T47D (cell line): ENCODE measurements around the gene IRX2.

Source experiments
- DNase-seq, 2 experiments: peaks; one replicate each; pipeline versions ENCODE4 v3.0.0 to v3.0.0-alpha.2; 2011 to 2012; ENCODE audit warnings: low read depth in 1 of 2, low spot score in 1 of 2
- JUND ChIP-seq: IDR thresholded peaks from 2 replicates; pipeline ENCODE4 v1.6.1; 2012; ENCODE audit warnings: low read depth
- in situ Hi-C: cut with HindIII; loops from 2 replicates; pipeline ENCODE4 v1.10.0; 2016; ENCODE audit warnings: low sequenced_read_pairs, low pct_unique_long_range_greater_than_20kb

The IRX2 gene

GRCh38 chr5:2732850-2733249 lies 18.6 kb downstream of the IRX2 start:
- no peak for TF ChIP-seq JUND
- no peak for DNase-seq
- in situ Hi-C loops = no loop called here

GRCh38 chr5:2732004-2732403 lies 19.5 kb downstream of the IRX2 start:
- in situ Hi-C loops = no loop called here
- no peak for TF ChIP-seq JUND
- no peak for DNase-seq

- no peak for TF ChIP-seq JUND
- in situ Hi-C loops = no loop called here
Measured at GRCh38 chr5:2729189-2729588, 22.3 kb downstream of the IRX2 start.

GRCh38 chr5:2727550-2727949 lies 23.9 kb downstream of the IRX2 start:
- DNase-seq = peak in 1 of 2 experiments; percentile 25
- in situ Hi-C loops = no loop called here
- no peak for TF ChIP-seq JUND

More at GRCh38 chr5:2729189-2729588, 22.3 kb downstream of the IRX2 start:
- DNase-seq = no peak

- in situ Hi-C loops = no loop called here
- no peak for TF ChIP-seq JUND
- no peak for DNase-seq
Measured at GRCh38 chr5:2725980-2726765, 25.3 kb downstream of the IRX2 start.

- no peak for DNase-seq
- TF ChIP-seq JUND = no peak
- in situ Hi-C loops = no loop called here
Measured at GRCh38 chr5:2724831-2725230, 26.6 kb downstream of the IRX2 start.

- in situ Hi-C loops = no loop called here
Measured at GRCh38 chr5:2724031-2724581, 27.4 kb downstream of the IRX2 start.

GRCh38 chr5:2722901-2723300 lies 28.6 kb downstream of the IRX2 start:
- in situ Hi-C loops = no loop called here

More at GRCh38 chr5:2724031-2724581, 27.4 kb downstream of the IRX2 start:
- DNase-seq = no peak
- no peak for TF ChIP-seq JUND

GRCh38 chr5:2721385-2722138 lies 29.9 kb downstream of the IRX2 start:
- no peak for DNase-seq
- TF ChIP-seq JUND = no peak
- in situ Hi-C loops = no loop called here

More at GRCh38 chr5:2722901-2723300, 28.6 kb downstream of the IRX2 start:
- DNase-seq = no peak
- TF ChIP-seq JUND = no peak

- DNase-seq = no peak
- in situ Hi-C loops = no loop called here
- TF ChIP-seq JUND = no peak
Measured at GRCh38 chr5:2719332-2719731, 32.1 kb downstream of the IRX2 start.

- TF ChIP-seq JUND = no peak
- no peak for DNase-seq
- in situ Hi-C loops = no loop called here
Measured at GRCh38 chr5:2718115-2718514, 33.4 kb downstream of the IRX2 start.

- no peak for TF ChIP-seq JUND
- DNase-seq = no peak
- in situ Hi-C loops = no loop called here
Measured at GRCh38 chr5:2715856-2716255, 35.6 kb downstream of the IRX2 start.

GRCh38 chr5:2714805-2715204 lies 36.7 kb downstream of the IRX2 start:
- in situ Hi-C loops = no loop called here
- DNase-seq = no peak
- TF ChIP-seq JUND = no peak

GRCh38 chr5:2714026-2714425 lies 37.5 kb downstream of the IRX2 start:
- TF ChIP-seq JUND = no peak
- DNase-seq = no peak
- in situ Hi-C loops = no loop called here
